ENCODE results near the gene KCTD1.

Gene KCTD1

DNA sequence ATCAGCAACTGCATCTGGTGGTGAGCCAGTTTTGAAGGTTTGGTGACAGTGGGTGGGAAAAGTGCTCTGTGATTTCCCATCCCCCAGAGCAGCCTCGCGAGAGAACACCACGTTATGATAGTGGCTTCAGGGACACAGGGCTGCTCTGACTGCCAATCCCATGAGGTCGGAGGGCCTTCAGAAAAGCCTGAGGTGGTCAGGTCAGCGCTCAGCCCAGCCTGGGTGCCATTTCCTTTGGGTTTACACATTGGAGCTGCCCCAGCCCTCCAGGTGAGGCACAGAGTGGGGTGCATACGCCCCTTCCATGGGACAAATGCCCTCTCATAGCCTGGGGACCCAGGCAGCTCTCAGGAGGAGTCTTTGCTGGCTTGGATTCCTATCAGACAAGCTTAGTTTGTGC, 126.8 kb downstream of the KCTD1 start:
- H3K9ac ChIP-seq (ENCODE audit: low read depth, low read length, poor library complexity, severe bottlenecking), result no peak overlapping the region
- H3K9me3 ChIP-seq (ENCODE audit: insufficient read depth, low read depth, low read length), result no peaks in the 10 kb centered on the region
- no peaks in the 10 kb centered on the region for H3K27me3 ChIP-seq (ENCODE audit: insufficient read depth, low read length, poor library complexity, severe bottlenecking)
- no peaks in the 10 kb centered on the region for H3K79me2 ChIP-seq (ENCODE audit: insufficient read depth, low read length)
- no peaks in the 10 kb centered on the region for H3K36me3 ChIP-seq (ENCODE audit: insufficient read depth, low read length)
- H3K4me3 ChIP-seq (ENCODE audit: low read length, poor library complexity, severe bottlenecking), result no peak overlapping the region
- no peaks in the 10 kb centered on the region for H3K4me1 ChIP-seq (ENCODE audit: insufficient read depth, low read length, poor library complexity, severe bottlenecking)
- H4K20me1 ChIP-seq (ENCODE audit: insufficient read depth, low read length, poor library complexity, severe bottlenecking), result no peaks in the 10 kb centered on the region
- no peak overlapping the region for H2AFZ ChIP-seq (ENCODE audit: low read length)
- H3K4me2 ChIP-seq (ENCODE audit: low read depth, low read length, poor library complexity, severe bottlenecking), result no peak overlapping the region
- H3K9me2 ChIP-seq (replicated peaks; ENCODE audit: low read depth, low read length), result no peaks in the 10 kb centered on the region
- H3F3A ChIP-seq (ENCODE audit: low read depth), result no peaks in the 10 kb centered on the region
- TF ChIP-seq EZH2phosphoT487 (IDR thresholded peaks at IDR 0.05; ENCODE audit: borderline replicate concordance), result no peak
- TF ChIP-seq, protein P1, sequence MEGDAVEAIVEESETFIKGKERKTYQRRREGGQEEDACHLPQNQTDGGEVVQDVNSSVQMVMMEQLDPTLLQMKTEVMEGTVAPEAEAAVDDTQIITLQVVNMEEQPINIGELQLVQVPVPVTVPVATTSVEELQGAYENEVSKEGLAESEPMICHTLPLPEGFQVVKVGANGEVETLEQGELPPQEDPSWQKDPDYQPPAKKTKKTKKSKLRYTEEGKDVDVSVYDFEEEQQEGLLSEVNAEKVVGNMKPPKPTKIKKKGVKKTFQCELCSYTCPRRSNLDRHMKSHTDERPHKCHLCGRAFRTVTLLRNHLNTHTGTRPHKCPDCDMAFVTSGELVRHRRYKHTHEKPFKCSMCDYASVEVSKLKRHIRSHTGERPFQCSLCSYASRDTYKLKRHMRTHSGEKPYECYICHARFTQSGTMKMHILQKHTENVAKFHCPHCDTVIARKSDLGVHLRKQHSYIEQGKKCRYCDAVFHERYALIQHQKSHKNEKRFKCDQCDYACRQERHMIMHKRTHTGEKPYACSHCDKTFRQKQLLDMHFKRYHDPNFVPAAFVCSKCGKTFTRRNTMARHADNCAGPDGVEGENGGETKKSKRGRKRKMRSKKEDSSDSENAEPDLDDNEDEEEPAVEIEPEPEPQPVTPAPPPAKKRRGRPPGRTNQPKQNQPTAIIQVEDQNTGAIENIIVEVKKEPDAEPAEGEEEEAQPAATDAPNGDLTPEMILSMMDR (conservative IDR thresholded peaks at IDR 0.05; ENCODE audit: low read length), result no peak

DNA sequence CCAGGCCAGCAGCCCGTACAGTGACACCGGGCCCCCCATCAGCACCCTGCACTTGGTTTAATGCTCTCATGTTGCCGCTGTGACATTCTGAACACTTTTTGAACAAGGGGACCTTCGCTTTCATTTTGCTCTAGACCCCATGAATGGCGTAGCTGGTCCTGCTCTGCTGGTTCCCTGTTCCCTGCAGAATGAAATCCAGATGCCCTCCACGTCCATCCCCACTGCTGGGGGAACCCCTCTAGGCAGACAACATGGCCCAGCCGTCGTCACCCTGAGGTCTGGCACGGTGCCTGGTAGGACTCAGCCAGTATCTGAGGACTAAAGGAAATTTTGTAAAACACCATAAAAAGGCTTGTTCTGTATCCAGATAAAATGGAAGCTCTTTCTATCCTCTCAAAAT, 128.6 kb downstream of the KCTD1 start:
- no peaks in the 10 kb centered on the region for H3F3A ChIP-seq (ENCODE audit: low read depth)
- no peak overlapping the region for H3K4me3 ChIP-seq (ENCODE audit: low read length, poor library complexity, severe bottlenecking)
- no peaks in the 10 kb centered on the region for H3K36me3 ChIP-seq (ENCODE audit: insufficient read depth, low read length)
- no peak for TF ChIP-seq EZH2phosphoT487 (IDR thresholded peaks at IDR 0.05; ENCODE audit: borderline replicate concordance)
- TF ChIP-seq, protein P1 (conservative IDR thresholded peaks at IDR 0.05; ENCODE audit: low read length), result no peak
- H3K79me2 ChIP-seq (ENCODE audit: insufficient read depth, low read length), result no peaks in the 10 kb centered on the region
- H3K27me3 ChIP-seq (ENCODE audit: insufficient read depth, low read length, poor library complexity, severe bottlenecking), result no peaks in the 10 kb centered on the region
- no peak overlapping the region for H3K4me2 ChIP-seq (ENCODE audit: low read depth, low read length, poor library complexity, severe bottlenecking)
- no peak overlapping the region for H2AFZ ChIP-seq (ENCODE audit: low read length)
- H3K9me2 ChIP-seq (replicated peaks; ENCODE audit: low read depth, low read length), result no peaks in the 10 kb centered on the region
- no peaks in the 10 kb centered on the region for H3K9me3 ChIP-seq (ENCODE audit: insufficient read depth, low read depth, low read length)
- H4K20me1 ChIP-seq (ENCODE audit: insufficient read depth, low read length, poor library complexity, severe bottlenecking), result no peaks in the 10 kb centered on the region
- no peaks in the 10 kb centered on the region for H3K4me1 ChIP-seq (ENCODE audit: insufficient read depth, low read length, poor library complexity, severe bottlenecking)
- H3K9ac ChIP-seq (ENCODE audit: low read depth, low read length, poor library complexity, severe bottlenecking), result no peak overlapping the region

DNA sequence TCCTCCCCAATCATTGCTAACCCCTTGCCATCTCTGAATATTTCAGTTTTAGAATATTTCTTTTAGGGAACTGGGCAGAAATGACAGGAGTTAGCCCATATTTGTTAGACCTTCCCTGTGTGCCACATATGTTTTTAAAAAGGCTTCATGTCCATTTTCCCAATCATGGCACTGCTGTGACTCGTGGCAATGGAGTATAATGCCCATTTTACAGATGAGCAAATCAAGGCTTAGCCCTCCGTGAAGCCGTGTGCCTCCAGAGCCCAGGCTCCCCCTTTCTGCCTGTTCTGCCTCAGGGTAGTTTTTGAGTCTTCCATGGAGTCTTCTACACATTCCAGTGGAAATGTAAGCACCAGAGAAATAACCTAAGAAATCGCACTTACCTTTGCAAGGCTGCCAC, 130.1 kb downstream of the KCTD1 start:
- no peaks in the 10 kb centered on the region for H4K20me1 ChIP-seq (ENCODE audit: insufficient read depth, low read length, poor library complexity, severe bottlenecking)

More for the DNA sequence above, 130.1 kb downstream of the KCTD1 start:
- Histone ChIP-seq H2AFZ (ENCODE audit: low read length) (no peak overlapping the region), H3K9me3 (ENCODE audit: insufficient read depth, low read depth, low read length) (no peaks in the 10 kb centered on the region), H3K36me3 (ENCODE audit: insufficient read depth, low read length) (no peaks in the 10 kb centered on the region), H3K4me1 (ENCODE audit: insufficient read depth, low read length, poor library complexity, severe bottlenecking) (no peaks in the 10 kb centered on the region), H3K9me2 (replicated peaks; ENCODE audit: low read depth, low read length) (no peaks in the 10 kb centered on the region), H3K4me2 (ENCODE audit: low read depth, low read length, poor library complexity, severe bottlenecking) (no peak overlapping the region), H3K9ac (ENCODE audit: low read depth, low read length, poor library complexity, severe bottlenecking) (no peak overlapping the region), H3K4me3 (ENCODE audit: low read length, poor library complexity, severe bottlenecking) (no peak overlapping the region), H3K27me3 (ENCODE audit: insufficient read depth, low read length, poor library complexity, severe bottlenecking) (no peaks in the 10 kb centered on the region), H3F3A (ENCODE audit: low read depth) (no peaks in the 10 kb centered on the region), H3K79me2 (ENCODE audit: insufficient read depth, low read length) (no peaks in the 10 kb centered on the region)
- TF ChIP-seq, protein P1 (conservative IDR thresholded peaks at IDR 0.05; ENCODE audit: low read length), result no peak
- no peak for TF ChIP-seq EZH2phosphoT487 (IDR thresholded peaks at IDR 0.05; ENCODE audit: borderline replicate concordance)
